Measurements from ENCODE around the gene JAZF1. TPM values are rescaled to one million over a fixed set of nuclear protein-coding genes. Genes with fewer than 3 reads are reported as not detected.

The JAZF1 gene
- total and polyA plus RNA-seq, 2 of the 4 experiments (the other 2 are of a cell fraction), result 8.4 to 10.5 TPM

DNA sequence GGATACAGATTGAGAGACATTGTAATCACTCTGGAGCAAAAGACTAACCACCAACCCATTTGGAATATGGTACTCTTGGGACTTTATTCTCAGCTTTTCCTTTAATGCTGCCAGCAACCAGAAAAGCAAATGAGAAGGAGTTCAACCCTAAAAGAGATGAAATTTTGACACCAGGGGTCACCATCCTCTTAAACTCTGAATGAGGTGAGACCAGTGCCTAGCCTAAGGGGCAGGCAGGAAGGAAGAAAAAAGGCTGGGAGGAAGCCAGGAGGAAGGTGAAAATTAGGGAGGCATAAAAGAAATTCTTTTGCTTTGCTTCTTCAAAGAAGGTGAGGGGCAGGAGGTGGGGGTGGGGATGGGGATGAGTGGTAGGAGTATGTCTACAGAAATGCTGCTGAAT, 135.8 kb downstream of the JAZF1 start:
- Histone ChIP-seq H3K79me1 (ENCODE audit: low read depth in 1 of 2, low read length in 2 of 2) (peaks cover 17 to 43% of the 10 kb centered on the region in 2 experiments), H4K20me1 (ENCODE audit: insufficient read depth, low read length) (0 out of 2 replicates have a peak, but pooled peaks cover 4% of the 10 kb centered on the region), H2BK15ac (ENCODE audit: low read depth, low read length) (no peak overlapping the region), H3K27ac (ENCODE audit: insufficient read depth, low read length) (no peak overlapping the region), H2AK5ac (ENCODE audit: low read depth, low read length) (peak overlapping the region; percentile 13), H3K18ac (ENCODE audit: low read depth, low read length) (no peak overlapping the region), H3K4ac (ENCODE audit: low read depth, low read length) (no peak overlapping the region), H4K5ac (ENCODE audit: low read depth, low read length) (no peak overlapping the region), H2AK9ac (replicated peaks; ENCODE audit: low read depth, low read length, poor library complexity) (no peak overlapping the region), H2BK120ac (ENCODE audit: low read depth, low read length) (no peak overlapping the region), H3K14ac (replicated peaks; ENCODE audit: low read depth, low read length) (no peak overlapping the region), H2BK5ac (ENCODE audit: low read depth, low read length, poor library complexity, severe bottlenecking) (no peak overlapping the region), H3K9me3 (ENCODE audit: control insufficient read depth, insufficient read depth, low read length) (no peaks in the 10 kb centered on the region), H3K9ac (ENCODE audit: low read depth, low read length) (no peak overlapping the region), H3K27me3 (ENCODE audit: control insufficient read depth, insufficient read depth, low read length) (no peaks in the 10 kb centered on the region), H3K36me3 (ENCODE audit: control insufficient read depth, insufficient read depth, low read length) (no peaks in the 10 kb centered on the region), H3K56ac (ENCODE audit: extremely low read depth, insufficient read depth, low read length) (no peak overlapping the region), H3K9me1 (ENCODE audit: insufficient read depth, low read length) (peaks cover 12% of the 10 kb centered on the region), H3K4me3 (ENCODE audit: insufficient read depth, low read depth, low read length) (no peak overlapping the region), H3K4me2 (ENCODE audit: low read depth, low read length) (no peak overlapping the region), H2AFZ (replicated peaks; ENCODE audit: low read length, poor library complexity) (no peak overlapping the region), H3K4me1 (ENCODE audit: control insufficient read depth, insufficient read depth, low read length) (peaks cover 13% of the 10 kb centered on the region), H4K8ac (ENCODE audit: low read depth in 2 of 2, low read length in 2 of 2) (no peak overlapping the region), H4K91ac (ENCODE audit: insufficient read depth, low read depth, low read length) (no peak overlapping the region), H3K23ac (ENCODE audit: low read depth, low read length) (no peak overlapping the region), H2BK20ac (ENCODE audit: low read depth, low read length) (no peak overlapping the region)
- in situ Hi-C loops (cut with MboI; ENCODE audit: low sequenced_read_pairs) (no loop called here), dilution Hi-C loops (cut with HindIII; ENCODE audit: low sequenced_read_pairs, unreplicated experiment) (no loop called here), intact Hi-C loops (cut with micrococcal nuclease) (loop anchor here (5.0 kb wide), 1 partner anchor 32 kb away; no protein-coding TSS in a partner anchor)
- ATAC-seq (ENCODE audit: low read depth) (no peak), DNase-seq (no peak)
- ChIA-PET POLR2A (ENCODE audit: unreplicated experiment) (no interaction called here), CTCF (interaction anchor here (1.2 kb wide), 1 partner anchor 17 kb away, joined by 3 read pairs; no protein-coding TSS in a partner anchor)
- TF ChIP-seq, protein P1, sequence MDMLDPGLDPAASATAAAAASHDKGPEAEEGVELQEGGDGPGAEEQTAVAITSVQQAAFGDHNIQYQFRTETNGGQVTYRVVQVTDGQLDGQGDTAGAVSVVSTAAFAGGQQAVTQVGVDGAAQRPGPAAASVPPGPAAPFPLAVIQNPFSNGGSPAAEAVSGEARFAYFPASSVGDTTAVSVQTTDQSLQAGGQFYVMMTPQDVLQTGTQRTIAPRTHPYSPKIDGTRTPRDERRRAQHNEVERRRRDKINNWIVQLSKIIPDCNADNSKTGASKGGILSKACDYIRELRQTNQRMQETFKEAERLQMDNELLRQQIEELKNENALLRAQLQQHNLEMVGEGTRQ (IDR thresholded peaks at IDR 0.05; ENCODE audit: low read depth, low read length), result no peak
- TF ChIP-seq CTCF (conservative IDR thresholded peaks at IDR 0.05; ENCODE audit: low read depth, low read length), result no peak
- no peak for TF ChIP-seq MAZ (IDR thresholded peaks at IDR 0.05; ENCODE audit: borderline replicate concordance, low read depth, low read length)
- no TSS peak for BruUV-seq (replicated peaks)

All from IMR-90 (cell line).